Activated CD4-positive, alpha-beta T cell treated with anti-CD3 and anti-CD28 coated beads, Interleukin-2, amount 50 U/mL, for 16 hours (primary cell): ENCODE results near the gene NRG3.
"Not testable (repeated sequence)": the region's sequence is repeated elsewhere in the genome, so short reads cannot be mapped to it uniquely, and the experiment has no call there.

ENCODE experiments used
- DNase-seq: peaks from one replicate; pipeline ENCODE4 v3.0.0-alpha.2; 2020

NRG3 gene

GRCh38 chr10:82628373-82628772, 753.4 kb downstream of the NRG3 start:
- no peak for DNase-seq

GRCh38 chr10:82643076-82643475, 768.1 kb downstream of the NRG3 start:
- no peak for DNase-seq

GRCh38 chr10:82643601-82644000, 768.6 kb downstream of the NRG3 start:
- no peak for DNase-seq

- DNase-seq, result no peak
Measured at GRCh38 chr10:82645221-82645620, 770.2 kb downstream of the NRG3 start.

GRCh38 chr10:82653244-82654155, 778.5 kb downstream of the NRG3 start:
- DNase-seq, result no peak

DNA sequence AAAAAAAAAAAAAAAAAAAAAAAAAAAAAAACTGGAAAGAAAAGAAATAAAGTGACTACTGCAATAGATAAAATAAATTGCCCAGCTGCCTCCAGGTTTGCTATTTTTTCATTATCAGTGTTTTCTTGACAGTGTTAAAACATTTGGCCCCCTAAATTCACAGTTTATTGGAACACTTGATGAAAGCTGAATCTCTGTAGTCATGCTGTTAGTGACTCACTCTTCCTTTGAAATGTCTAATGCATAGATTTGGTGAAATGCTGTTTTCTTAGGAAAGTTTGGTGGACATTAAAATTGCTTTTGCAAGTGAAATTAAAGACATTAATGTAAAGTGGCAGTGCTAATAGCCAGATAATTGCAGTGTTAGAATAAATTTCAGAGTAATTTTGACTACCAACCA, 785.2 kb downstream of the NRG3 start:
- no peak for DNase-seq

- DNase-seq, result no peak
Measured at GRCh38 chr10:82660986-82661385, 786.0 kb downstream of the NRG3 start.

DNA sequence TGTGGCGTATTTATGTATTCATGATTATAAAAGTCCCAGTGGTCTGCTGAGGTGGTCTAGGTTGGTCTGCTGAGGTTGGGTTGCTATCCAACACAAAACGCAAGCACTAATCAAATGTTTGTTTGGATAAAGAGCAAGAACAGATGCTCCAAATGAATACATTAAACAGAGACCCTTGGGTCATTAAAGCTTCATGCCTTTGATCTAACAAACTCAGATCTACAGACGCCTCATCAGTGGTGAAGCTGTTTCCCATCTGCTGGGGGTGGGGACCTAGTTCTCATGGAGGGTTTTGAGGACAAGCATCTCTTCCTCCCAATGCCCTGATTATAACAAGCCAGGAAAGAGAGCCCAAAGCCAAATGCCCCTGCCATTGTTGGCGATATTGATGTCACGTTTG, 786.7 kb downstream of the NRG3 start:
- no peak for DNase-seq

DNA sequence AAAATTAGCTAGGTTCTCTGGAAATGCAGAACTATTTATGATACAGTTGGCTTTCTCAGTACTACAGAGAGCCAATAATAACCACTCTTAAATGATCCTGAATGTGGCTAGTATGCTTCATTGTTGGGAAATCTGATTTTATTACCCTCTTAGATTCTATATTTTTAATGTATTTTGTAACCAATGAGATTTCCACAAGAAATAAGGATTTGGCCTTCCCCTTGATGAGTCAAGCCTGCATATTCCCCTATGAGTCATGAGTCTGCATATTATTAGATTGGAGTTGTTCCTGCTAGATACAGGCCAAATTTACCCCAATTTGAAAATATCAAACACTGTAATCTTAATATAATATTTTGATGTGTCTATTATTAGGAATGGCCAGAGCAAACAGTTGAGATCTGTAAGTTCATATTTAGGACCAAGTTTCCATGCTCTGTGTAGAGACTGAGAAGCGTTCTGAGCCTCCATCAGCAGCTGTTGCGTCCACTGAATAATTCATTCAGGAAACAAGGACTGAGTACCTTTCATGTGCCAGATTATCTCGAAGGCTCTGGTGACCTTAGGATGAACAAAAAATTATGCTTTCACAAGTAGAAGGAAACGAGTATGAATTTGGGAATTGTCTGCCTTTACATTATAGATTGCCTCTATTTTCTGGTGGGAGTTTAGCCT, 793.4 kb downstream of the NRG3 start:
- no peak for DNase-seq

DNA sequence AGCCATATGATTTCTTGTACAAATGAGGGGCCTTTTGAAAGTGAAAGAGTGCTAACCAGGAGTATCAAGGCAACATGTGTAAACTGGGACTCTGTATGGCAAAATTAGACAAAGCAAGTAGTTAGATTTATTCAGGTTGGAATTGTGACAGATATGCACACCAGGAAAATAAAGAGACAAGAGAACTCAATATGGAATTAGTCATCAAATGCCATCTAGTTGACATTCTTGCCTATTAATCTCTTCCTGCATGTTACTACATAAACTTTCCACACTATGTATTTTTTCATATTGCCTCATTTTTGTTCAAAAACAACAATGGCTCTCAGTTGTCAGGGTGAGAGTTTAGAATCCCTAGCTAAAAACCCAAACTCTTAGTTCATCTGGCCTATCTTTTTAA, 799.0 kb downstream of the NRG3 start:
- no peak for DNase-seq

DNA sequence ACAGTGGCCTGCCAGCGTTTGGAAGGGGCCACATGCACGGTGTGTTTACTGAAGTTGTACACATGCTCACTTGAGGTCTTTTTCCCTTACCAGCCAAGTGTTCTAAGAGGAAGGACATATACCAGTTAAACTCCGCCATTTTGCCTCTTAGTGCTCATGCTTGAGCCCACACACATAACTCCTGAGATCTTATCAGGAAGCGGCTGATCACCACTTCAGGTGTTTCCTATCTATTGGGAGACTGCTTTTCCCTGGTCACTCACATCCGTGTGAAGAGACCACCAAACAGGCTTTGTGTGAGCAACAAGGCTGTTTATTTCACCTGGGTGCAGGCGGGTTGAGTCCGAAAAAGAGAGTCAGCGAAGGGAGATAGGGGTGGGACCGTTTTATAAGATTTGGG, 802.9 kb downstream of the NRG3 start:
- not testable (repeated sequence) for DNase-seq

- DNase-seq, result not testable (repeated sequence)
Measured at GRCh38 chr10:82678451-82678850, 803.5 kb downstream of the NRG3 start.

DNA sequence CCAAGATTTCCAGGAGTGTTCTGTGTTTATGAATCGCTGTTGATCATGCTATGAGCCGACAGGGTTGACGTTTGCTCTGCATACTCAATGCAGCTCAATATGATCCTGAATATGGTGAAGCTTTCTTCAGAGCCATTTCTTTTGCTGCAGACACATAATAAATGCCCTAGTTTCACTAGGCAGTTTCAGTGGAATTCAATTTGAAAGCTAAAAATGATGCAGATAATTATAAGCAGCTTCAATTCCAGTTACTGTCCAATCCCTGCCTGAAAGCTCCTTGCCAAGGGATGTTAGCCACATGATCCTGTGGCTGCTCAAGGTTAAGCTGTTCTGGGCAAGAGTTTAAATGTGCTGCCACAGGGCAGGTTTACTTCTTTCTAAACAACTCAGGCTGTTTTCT, 805.6 kb downstream of the NRG3 start:
- DNase-seq, result no peak

- no peak for DNase-seq
Measured at GRCh38 chr10:82683945-82684344, 809.0 kb downstream of the NRG3 start.

DNA sequence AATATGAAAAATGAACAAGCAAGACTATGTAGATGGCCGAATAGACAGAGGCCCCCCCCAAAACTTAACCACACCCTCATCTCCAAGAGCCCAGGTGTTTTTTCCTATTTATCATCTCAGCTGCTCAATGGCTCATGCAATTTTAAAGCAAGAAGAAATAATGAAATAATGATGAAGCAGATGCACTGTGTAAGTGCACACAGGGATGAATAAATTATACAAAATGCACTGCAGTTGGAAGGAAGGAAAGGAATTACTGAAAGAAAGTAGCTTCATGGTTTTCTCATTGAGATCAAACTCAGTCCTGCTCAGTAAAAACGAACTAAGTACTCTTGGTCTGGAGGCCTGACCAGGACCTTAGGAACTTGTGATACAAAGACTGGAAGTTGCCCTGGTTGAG, 810.1 kb downstream of the NRG3 start:
- no peak for DNase-seq

- DNase-seq, result no peak
Measured at GRCh38 chr10:82691211-82691610, 816.2 kb downstream of the NRG3 start.

DNA sequence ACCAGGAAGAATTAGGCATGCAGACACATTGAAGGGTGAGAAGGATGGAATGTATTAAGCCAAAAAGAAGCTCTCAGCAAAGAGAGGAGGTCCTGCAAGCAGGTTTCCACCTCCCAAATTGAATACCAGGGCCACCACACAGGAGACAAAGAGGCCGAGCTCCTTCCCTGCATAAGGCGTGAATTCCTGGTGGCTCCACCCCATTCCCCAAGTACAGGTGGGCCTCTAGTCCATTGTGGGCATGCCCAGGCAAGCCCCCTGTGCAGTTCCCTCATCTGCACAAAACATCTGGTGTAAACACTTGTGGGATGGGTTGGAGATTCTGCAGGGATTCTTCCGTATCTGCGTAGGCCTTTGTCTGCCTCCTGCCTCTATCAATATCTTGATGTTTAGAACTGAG, 817.5 kb downstream of the NRG3 start:
- no peak for DNase-seq

- no peak for DNase-seq
Measured at GRCh38 chr10:82721831-82722230, 846.8 kb downstream of the NRG3 start.

- DNase-seq, result no peak
Measured at GRCh38 chr10:82722273-82722672, 847.3 kb downstream of the NRG3 start.

DNA sequence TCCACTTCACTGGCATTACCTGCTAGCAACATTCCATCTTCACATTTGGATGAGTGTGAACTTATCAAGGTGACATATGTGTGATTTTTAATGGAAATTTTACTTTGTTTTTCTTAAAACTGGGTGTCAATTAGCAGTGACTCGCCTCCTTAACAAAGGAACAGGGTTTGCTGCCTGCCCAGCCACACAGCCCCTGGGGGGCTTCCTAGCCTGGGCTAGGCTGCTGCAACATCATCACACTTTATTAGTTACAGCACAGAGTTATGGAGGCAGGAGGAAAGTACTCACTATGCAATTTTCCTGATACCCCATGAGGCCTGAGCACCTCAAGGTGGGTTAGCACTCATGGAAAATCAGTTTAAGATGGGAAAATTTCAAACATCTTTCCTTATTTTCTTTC, 861.3 kb downstream of the NRG3 start:
- no peak for DNase-seq

DNA sequence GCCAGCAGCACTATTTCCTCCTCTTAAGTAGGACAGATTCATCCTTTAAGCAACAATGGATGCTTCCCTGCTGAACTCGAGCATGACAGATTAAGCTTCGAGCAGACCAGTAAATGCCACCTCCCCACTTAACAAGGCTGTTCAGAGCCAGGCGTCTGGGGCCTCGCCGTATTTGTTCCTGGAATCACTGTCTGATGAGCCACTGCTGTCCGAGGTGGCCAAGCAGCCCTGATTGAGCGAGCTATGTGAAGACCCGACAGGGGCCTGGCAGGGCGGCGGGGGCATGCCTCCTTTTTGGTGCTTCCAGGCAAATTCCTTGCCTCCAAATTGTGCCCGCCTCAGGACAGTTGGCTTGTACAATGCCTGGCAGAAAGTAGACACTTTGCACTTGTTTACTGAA, 862.6 kb downstream of the NRG3 start:
- DNase-seq, result no peak

DNA sequence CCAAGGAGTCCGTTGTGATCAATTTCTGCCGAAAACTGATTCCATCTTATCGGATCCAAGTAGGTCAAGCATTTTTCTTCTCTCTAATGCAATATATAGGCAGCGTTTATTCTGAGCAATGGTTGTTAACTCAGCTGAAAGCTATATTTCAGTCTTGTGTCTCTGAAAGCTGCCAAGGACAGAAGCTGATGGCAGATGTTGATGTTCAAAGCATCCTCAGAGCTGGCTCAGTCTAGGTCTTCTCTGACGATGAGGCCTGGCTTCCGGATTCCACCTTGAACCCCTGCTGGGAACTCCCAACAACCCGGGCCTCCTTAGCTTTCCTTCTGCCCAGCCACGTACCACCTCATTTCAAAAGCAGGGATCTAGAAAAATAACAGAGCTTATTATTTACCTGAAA, 863.6 kb downstream of the NRG3 start:
- DNase-seq, result no peak

- no peak for DNase-seq
Measured at GRCh38 chr10:82742478-82742877, 867.5 kb downstream of the NRG3 start.

GRCh38 chr10:82742898-82743297, 867.9 kb downstream of the NRG3 start:
- no peak for DNase-seq

GRCh38 chr10:82750538-82750937, 875.5 kb downstream of the NRG3 start:
- no peak for DNase-seq
